Ecto neural progenitor cell (in vitro differentiated cells): ENCODE results near the gene RPS23.
A peak's percentile ranks its signal among the peaks of the same experiment; 100 is the strongest.
"Not testable (repeated sequence)": the region's sequence is repeated elsewhere in the genome, so short reads cannot be mapped to it uniquely, and the experiment has no call there.

Source experiments
- DNase-seq: peaks from one replicate; pipeline ENCODE4 v3.0.0-alpha.2; 2018; ENCODE audit warnings: low spot score

Gene RPS23

DNA sequence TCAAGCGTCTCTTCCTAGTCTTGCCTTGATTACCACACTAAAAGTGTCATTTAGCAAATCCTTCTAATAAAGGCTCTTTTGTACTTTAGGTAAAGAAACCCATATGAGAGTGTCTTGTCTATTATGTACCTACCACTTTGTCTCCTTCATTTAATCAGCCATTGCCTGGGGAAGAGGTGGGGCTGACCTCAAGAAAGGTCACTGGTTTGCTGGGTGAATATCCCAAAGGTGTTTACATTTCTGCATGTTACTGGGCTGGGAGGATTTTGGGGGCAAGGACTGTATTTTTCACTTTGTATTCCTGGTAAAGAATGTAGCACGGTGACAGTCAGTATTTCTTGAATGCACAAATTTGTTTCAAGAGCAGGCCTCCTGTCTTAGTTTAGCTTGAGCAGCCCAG lies 11.9 kb upstream of the RPS23 start:
- no peak for DNase-seq

DNA sequence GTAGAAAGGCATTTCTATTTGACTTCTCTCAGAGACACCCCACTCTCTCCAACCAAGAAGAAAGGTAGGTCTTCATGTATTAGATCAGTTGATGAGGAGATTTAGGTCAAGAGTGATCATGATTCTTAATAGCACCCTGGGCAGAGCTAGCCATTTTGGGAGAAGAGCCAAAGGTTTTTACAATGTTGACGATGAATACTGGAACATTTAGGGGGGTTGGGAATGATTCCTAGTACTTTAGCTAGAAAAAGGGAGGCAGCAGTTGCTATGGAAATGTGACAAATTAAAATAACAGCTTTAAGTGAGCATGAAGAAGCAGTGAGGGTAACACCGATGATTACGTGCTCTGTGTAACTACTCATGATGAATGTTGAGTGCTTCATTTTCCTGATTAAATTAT lies 9.5 kb upstream of the RPS23 start:
- DNase-seq = no peak

DNA sequence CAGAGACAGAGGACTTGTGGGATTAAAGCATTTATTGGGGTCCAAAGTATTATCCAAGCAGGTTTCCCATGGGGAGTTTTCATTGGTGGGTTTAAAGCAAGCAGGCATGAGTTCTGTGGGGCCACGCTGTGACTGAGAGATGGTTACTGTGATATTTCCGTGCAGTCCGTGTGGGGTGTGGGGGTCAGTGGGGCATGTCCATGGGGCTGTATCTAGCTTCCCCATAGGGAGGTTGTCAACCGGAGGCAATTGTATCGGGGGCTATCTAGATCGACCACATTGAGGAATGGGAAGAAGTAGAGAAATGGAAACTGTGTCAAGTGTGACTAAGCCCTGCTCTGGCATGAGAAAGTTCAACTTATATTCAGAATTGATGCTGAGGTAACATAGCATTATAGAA lies 7.1 kb upstream of the RPS23 start:
- no peak for DNase-seq

DNA sequence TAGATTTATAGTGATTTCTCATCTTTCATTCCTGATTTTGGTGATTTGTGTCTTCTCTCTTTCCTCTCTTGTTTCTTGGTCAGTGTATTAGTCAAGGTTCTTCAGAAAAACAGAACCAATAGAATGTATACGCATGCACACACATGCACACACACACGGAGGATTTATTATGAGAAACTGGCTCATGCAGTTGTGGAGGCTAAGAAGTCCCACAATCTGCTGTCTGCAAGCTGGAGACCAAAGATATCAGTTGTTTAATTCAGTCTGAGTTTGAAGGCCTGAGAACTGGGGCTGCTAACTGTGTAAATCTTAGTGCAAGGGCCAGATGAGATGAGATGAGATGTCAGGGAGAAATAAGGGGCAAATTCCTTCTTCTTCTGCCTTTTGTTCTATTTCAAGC lies 5.7 kb upstream of the RPS23 start:
- no peak for DNase-seq

DNA sequence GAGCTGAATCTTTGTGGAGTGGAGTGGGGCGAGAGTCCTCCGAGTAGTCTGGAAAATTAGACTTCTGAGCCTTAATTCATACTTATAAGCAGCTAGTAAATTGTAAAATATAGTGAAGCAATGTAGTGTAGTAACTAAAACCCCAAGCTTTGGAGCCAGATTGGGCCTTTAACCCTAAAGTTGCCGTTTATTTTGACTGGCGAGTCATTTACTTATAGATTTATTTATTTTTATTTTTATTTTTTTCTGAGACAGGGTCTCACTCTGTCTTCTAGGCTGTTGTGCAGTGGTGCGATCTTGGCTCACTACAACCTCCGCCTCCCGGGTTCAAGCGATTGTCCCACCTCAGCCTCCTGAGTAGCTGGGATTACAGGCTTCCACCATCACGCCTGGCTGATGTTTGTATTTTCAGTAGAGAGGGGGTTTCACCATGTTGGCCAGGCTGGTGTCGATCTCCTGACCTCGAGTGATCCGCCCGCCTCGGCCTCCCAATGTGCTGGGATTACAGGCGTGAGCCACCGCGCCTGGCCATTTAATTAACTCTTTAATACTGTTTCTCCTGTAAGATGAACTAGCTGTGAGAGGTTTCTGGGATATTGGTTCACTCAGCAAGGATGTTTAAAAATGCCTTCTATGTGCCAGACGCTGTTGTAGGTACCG lies 687 bp upstream of the RPS23 start:
- no peak for DNase-seq

DNA sequence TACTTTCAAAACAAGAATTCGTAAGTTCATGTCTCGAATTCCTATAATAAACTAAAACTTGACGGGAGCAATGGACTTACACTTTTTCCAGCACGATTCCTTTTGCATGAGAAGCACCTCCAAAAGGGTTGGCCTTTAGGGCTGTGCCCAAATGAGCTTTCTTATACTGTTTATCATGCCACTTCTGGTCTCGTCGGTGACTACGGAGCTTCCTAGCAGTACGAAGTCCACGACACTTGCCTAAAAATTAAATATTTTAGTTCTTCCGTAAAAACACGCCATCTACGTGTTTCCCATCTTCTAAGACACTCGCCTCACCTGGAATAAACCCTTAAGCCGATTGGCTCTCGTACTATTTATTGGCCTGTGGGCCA lies 554 bp downstream of the RPS23 start:
- no peak for DNase-seq

DNA sequence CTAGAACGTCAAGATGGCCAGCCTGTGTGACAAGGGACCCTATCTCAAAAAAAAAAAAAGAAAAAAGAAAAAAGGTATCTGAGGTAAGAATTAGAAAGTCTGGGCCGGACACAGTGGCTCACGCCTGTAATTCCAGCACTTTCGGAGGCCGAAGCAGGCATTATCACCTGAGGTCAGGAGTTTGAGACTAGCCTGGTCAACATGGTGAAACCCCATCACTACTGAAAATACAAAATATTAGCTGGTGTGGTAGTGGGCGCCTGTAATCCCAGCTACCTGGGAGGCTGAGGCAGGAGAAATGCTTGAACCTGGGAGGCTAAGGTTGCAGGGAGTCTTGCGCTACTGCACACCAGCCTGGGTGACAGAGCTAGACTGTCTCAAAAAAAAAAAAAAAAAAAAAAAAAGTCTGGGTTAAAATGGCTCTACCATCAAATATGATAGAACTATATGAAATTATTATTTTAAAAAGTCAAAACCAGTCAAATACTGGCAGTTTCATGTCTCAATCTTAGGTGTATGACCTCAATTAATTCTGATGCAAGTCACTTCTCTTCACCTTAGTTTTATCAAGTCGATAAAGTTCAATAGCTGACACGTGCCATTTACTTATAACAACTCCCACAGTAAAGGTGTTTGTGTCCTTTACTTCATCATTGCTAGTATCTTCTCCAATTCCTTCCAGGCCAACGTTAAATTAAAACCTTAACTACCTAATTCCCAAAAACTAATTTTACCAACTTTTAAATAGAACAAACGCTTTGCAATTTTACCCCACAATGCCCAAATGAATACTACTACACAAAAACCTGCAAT lies 1.1 kb downstream of the RPS23 start:
- no peak for DNase-seq

DNA sequence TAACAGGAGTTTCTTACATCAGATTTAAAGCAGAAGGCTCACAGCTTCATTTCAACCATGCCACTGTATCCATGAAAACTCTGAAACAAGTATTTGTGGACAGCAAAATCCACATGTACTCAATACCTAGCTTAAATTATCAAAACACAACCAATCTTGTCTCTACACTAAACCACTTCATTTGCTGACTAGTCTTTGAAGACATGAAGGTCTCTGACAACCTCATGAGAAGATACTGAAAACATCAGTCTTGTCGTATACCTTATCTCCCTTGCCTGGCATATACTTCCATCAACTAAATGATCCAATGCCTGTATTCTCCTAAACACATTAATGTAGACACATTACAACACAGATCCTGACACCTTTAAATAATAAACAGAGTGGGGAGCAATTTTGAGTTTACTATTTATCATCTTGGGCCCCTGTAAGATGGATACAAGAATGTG lies 2.9 kb downstream of the RPS23 start:
- no peak for DNase-seq

DNA sequence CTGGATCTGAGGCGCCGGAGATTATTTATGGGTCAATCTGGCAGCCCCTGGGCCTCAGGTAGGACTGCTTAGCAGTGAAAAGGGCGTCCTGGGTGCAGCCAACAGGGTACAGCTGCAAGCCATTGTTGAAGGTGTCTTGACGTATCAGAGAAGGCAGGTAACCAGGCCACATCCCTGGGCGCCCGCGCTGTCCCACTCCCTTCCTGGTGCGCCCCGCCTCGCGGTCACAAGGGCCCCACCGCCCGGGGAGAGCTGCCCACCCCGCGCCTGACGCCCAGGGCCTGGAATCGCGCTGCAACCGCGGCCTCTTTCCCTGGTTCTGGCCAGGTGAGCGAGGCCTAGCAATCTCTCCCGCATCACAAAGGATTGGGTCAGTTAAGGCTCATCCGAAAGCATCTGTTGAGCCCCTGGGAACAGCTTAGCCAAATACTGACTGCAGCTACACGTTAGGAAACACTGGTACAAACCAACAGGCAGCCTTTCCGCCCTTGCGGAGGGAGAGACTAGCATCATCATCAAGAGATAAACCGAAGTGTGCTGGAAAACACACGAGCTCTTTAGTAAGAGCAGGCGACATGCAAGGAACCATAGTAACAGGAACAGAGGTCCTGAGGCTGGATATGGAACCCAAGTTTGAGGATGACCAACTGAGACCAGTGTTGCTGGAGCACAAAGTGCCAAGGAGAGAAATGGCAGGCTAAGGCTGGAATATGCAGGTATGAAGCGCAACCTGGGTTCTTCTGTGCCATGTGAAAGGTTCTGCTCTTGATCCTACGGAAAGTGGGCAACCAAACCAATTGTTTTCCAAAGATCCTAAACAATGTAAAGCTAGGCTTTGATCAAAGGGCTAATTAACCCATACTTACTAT lies 3.6 kb downstream of the RPS23 start:
- DNase-seq = no peak

DNA sequence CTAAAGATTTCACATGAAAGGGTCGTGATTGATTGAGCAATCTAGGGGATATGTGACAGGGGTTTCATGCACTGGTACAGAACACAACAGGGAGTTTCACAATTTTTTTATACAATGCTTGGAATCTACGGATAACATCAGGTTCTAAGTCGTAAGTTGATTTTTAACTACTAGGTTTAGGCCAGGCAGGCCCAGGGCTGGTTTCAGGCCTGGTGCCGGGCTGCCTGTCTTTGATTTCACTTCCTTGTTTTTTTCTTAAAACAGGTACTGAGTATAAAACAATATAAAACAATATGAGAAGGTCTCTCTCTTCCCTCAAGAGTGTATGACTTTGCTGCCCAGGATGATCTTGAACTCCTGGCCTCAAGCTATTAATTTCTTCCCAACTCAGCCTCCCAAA lies 4.7 kb downstream of the RPS23 start:
- DNase-seq = not testable (repeated sequence)

DNA sequence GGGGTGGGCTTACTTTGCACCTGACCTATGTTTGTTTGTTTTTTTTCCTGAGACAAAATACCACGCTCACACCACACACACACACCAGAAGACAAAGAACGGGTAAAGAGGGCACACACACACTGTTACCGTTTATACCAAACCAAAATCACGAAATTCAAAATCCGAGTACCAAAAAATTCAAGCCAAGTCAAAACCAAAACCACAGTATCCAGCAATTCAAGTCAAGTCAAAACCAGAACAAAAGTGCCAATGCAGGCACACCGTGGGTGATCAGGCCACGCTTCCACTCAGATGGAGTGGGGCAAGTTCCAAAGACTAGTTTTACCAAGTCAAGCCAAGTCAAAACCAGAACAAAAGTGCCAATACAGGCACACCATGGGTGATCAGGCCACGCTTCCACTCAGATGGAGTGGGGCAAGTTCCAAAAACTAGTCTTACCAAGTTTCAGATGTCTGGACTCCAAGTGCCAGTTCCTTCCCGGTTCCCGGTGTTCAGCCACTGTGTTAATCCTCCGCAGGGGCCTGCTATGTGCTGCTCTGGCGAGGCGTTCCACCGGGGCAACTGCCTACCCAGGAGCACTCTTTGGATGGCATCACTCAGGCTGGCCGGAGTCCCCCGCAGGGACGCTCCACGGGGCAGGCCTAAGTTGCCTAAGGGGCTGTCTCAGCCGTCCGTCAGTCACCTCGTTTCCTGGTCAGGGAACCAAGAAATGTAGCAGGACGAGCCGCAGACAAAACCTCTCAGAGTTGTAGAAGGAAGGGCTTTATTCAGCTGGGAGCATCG lies 5.4 kb downstream of the RPS23 start:
- DNase-seq = peak; percentile 56

DNA sequence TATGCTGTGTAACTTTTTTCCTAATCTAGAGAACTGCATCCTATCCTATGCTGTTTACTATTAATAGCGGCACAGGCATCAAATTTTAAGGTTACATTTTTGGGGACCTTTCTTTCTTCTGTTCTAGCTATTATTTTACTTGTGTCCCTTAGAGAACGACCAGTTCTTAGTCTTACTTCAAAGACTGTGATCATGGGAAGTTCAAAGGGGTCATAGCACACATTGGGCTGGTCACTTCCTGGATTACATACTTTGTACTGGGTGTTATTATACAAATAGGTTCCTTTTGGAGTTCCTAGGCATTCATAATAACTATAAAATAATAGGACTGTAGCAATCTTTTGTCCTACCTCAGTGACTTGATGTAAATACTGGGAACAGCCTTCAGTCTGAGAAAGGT lies 8.8 kb downstream of the RPS23 start:
- not testable (repeated sequence) for DNase-seq

DNA sequence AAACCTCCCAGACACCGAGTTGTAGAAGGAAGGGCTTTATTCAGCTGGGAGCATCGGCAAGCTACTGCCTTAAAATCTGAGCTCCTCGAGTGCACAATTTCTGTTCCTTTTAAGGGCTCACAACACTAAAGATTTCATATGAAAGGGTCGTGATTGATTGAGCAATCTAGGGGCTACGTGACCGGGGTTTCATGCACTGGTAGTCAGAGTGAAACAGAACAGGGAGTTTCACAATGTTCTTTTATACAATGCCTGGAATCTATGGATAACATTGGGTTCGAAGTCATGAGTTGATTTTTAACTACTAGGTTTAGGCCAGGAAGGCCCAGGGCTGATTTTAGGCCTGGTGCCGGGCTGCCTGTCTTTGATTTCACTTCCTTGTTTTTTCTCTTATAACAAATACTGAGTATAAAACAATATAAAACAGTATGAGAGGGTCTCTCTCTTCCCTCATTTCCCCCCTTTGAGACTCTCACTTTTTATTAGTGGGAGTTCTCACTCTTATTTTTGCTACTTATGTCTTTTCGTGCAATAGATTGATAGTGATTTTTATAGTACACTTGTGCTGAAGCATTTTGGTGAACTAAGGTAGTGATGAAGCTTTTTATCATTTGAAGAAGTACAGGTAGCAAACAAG lies 10.7 kb downstream of the RPS23 start:
- not testable (repeated sequence) for DNase-seq

DNA sequence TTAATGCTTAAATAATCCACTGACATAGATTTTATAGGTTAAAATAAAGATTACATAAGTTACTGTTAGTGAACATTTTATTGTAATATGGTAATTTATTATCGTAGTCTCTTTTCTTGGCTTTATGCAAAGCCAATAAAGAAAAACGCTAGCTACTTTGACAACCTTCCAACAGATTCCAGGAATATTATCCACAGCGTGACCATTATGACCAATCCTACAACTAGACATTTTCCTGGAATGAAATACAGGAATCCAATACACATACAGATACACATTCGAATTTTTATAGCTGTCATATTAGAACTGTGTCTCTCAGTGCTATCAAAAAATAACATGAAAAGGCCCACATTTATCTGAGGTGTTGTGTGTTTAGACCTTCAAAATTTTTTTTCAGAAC lies 13.1 kb downstream of the RPS23 start:
- no peak for DNase-seq

DNA sequence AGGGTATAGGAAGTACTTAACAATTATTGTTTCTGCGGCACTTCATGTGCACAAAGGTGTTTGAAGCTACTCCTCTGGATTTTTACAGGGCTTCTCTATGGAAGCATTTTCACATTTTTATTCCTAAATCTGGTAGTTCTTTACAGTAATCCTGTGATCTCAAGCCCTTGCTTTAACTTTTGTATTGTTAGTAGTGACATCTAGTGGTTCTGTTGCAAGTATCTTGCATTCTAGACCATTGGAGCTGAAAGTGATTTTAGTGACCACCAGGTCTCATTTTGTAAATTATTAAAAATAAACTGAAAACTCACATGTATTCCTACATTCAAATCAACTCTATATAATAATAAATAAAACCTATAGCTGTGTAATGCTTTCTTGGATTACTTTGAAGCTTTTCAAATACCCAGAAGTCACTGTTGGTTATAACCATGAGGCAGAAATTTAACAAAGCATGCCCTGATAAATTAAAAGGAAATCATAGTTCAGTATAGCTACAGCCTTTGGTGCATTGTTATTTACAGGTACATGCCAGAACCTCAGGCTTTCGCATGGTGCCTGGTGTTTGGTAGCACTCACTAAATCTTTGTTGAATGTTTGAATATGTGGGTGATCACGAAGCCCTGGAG lies 18.9 kb downstream of the RPS23 start:
- no peak for DNase-seq

DNA sequence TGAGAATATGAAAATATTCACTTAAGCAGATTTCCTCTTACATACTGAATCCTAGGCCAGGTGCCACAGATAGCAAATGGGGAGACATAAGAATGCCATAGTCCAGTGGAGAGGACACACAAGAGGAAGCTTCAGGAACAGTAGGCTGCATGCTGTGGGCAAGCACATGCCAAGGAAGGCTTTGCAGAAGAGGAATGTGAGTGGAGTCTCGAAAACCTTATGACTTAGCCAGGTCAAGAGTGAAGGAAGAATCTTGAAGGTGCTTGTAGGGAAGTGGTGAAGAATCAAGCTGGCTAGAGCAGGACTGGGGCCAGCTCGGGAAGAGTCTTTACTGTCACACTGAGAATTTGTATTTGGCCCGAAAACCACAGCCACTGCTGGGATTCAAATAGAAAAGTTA lies 20.4 kb downstream of the RPS23 start:
- no peak for DNase-seq

DNA sequence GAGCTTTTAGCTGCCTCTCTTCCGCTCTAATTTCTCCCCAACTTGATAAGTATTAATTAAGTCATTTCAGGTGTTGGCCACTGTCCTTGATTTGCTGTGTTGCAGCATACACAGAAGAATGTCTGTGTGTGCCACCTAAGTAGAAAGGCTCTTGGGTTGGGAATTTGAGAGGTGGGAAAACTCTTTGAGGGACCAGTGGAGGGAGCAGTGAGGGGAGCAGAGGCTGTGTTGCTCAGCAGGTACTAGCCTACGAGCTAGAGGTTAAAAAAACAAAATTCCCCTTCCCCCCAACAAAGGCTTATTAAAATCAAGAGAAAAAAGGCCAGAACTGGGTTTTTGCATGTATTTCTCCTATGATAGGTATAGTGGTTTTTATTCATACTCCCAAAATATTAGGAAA lies 20.9 kb downstream of the RPS23 start:
- no peak for DNase-seq

DNA sequence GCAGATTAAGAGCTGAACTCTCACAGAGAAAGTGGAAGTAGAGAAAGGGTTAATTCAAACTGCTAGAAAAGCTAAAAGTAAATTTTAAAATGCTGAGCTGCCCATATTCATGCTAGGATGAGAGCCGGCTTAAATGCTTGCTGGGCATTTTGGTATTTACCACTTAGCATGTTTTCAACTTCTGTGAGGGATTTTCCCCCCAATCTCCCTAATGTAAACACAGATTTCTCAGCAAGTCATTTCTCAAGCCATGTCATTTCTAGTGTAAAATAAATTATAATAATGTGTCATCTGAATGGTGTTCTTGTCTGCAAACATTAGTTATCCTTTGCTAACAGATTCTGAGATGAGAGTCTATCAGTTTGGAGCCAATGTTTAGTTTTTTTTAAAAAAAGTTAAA lies 22.3 kb downstream of the RPS23 start:
- no peak for DNase-seq

DNA sequence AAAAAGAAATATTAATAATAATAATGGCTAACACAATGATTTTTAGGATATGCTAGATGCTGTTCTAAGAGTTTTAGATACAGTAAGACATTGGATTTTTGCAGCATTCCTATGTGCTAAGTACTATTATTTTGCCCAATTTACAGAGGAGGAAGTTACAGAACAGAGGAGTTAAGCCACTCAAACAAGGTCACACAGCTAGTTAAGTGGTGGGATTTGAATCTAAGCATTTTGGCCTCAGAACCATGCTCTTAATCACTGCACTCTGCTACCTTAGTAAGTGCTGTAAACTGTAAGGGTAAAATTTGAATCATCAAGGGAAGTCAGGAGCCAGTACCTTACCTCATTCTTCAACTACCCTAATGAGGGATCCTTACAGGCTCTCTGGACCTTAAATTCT lies 25.4 kb downstream of the RPS23 start:
- no peak for DNase-seq

DNA sequence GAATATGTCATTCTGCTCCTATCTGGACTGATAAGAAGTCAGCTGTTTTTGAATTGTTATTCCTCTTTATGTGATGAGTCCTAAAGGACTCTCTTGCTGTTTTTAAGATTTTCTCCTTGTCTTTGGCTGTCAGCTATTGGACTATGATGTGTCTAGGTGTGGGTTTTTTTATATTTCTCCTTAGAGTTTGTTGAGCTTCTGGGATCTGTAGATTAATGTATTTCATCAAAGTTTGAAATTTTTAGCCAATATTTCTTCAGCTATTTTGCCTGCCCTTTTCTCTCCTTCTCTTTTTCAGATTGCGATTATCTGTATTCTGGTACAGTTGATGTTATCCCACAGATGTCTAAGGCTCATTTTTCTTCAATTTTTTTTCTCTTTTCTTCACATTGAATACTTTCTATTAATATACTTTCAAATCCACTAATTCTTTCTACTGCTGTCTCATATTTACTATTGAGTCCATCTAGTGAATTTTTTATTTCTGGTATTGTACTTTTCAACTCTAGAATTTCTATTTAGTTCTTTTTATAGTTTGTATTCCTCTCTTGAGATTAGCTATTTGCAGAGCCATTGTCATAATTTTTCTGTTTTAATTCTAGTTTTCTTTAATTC lies 31.1 kb downstream of the RPS23 start:
- DNase-seq = no peak
